SH-SY5Y (cell line): Measurements from ENCODE around the gene LGI1.

Experiments used
- GATA2 ChIP-seq: IDR thresholded peaks from 2 replicates; pipeline ENCODE4 v1.6.1; 2011; ENCODE audit warnings: mild to moderate bottlenecking, low read depth, low read length
- GATA3 ChIP-seq: IDR thresholded peaks from 2 replicates; pipeline ENCODE4 v1.6.1; 2011; ENCODE audit warnings: low read depth, mild to moderate bottlenecking, low read length, moderate library complexity

Gene LGI1

GRCh38 chr10:93815304-93816096, 57.8 kb downstream of the LGI1 start:
- TF ChIP-seq GATA2: peak; percentile 14; the same call in 1 of the 2 replicates
- TF ChIP-seq GATA3: no peak

- no peak for TF ChIP-seq GATA3
- TF ChIP-seq GATA2: no peak
These were observed 58.5 kb downstream of the LGI1 start for GRCh38 chr10:93816123-93816747.

GRCh38 chr10:93818086-93818485, 60.4 kb downstream of the LGI1 start:
- TF ChIP-seq GATA3 (no peak), GATA2 (peak; percentile 45)

- no peak for TF ChIP-seq GATA2
- TF ChIP-seq GATA3: no peak
These were observed 61.8 kb downstream of the LGI1 start for GRCh38 chr10:93819520-93819919.

DNA sequence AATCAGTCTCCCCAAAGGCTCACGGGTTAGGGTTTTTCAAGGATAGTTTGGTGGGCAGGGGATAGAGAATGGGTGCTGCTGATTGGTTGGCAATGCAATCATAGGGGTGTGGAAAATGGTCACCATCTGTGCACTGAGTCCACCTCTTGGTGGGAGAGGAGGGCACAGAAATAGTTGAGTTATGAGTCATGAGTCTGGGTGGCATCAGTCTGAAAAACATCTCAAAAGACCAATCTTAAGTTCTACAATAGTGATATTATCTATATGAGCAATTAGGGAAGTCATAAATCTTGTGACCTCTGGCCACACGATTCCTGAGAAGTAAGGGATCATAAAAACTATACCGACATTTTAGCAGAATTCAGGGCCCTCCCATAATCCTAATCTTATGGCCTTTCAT, 62.7 kb downstream of the LGI1 start:
- TF ChIP-seq GATA2 (no peak), GATA3 (no peak)

- TF ChIP-seq GATA2 (no peak), GATA3 (no peak)
These were observed 63.5 kb downstream of the LGI1 start for GRCh38 chr10:93821051-93821772.

DNA sequence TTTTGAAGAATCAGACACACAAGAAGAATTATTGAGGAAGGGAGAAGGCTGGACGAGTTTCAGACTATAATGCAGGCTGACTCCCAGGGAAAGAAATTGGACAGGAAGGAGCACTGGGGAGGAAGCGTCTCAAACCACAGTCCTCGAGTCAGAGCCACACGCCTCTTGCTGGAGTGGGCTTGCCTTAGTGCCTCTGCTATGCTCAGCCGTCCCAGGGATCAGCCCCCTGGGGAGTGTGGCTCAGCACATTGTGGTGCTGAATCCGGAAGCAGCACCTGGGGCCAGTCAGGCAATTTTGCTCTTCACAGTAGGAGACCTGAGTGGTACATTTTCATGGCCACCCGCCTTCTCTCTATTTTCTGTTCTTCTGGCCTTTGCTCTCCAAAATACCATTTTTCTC, 68.6 kb downstream of the LGI1 start:
- TF ChIP-seq GATA2 (no peak), GATA3 (no peak)

- TF ChIP-seq GATA2 (no peak), GATA3 (no peak)
These were observed 69.5 kb downstream of the LGI1 start for GRCh38 chr10:93827056-93827804.

- no peak for TF ChIP-seq GATA3
These were observed 78.0 kb downstream of the LGI1 start for GRCh38 chr10:93835770-93836169.

DNA sequence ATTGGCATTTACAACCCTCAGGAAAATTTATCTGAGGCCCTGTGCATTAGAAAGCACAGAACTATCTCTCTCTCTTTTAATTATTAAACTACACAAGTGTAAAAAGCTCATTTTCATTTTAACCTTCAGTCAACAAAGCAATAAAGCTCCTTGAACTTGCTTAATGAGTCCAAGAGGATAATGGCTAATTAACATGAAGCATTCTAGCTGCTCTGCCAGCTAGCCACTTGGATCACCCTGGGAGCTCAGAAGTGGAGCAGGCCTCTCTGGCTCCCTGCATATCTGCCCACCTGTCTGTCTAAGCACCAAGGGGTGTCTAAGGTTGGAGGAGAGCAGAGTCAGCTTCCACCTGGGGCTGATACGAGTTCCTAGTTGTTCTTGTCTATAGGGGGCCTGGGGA, 80.1 kb downstream of the LGI1 start:
- no peak for TF ChIP-seq GATA3
- no peak for TF ChIP-seq GATA2

DNA sequence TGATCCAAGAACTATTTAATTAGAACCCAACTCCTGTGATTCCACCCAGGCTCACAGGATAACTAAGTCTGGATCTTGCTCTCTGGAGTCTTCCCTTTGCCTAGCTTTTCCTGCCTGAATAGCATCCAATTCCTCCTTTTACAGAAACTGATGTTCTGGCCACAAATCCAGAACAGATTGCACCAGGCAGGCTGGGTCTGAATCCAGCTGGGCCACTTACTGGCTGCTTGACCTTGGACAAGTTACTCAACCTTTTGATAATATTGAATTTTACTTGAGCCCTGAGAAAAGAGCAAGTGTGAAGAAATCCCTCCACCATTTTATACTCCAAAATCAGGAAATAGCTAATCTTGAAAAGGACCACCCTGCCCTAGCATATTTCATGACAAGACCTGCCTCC, 80.5 kb downstream of the LGI1 start:
- TF ChIP-seq GATA2 (no peak), GATA3 (no peak)

GRCh38 chr10:93841961-93842360, 84.2 kb downstream of the LGI1 start:
- no peak for TF ChIP-seq GATA2
- TF ChIP-seq GATA3: no peak

- TF ChIP-seq GATA2 (no peak), GATA3 (no peak)
These were observed 87.4 kb downstream of the LGI1 start for GRCh38 chr10:93844979-93845626.
